ENCODE data around the gene ALPP.

The ALPP gene

DNA sequence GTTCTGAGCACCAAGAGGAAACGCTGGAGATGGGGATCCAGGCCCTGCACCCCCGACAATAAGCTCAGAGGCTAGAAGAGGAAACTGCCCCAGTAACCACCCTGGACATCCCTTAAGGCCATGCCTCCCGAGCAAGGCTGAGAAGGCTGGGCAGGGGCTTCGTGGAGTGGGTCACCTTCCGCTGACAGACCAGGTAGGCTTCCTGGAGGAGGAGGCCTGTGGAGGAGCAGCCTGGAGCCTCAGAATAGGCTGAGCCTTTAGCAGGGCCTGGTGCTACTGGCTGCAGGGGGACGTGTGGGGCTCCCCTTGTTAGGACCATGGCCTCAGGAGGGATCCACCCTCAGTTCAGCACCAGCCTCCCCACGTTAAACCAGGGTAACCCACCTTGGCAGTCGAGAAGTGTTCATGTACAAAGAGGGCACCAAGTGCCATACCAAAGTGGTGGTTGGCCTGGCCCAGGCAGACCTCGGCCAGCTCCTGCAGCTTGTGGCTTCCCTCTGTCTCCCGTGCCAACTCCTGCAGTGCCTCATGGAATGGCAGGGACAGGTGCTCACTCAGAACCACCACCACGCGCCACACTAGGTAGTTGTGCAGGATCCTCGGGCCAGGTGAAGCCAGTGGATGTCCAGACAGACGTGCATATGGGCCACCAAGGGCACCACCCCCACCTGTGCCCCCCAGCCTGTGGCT lies 28.5 kb upstream of the ALPP start:
- POLR2A ChIA-PET: no interaction called here
- Histone ChIP-seq H3K4me1 (ENCODE audit: control insufficient read depth, insufficient read depth, low read length) (no peaks in the 10 kb centered on the region), H3K9me3 (ENCODE audit: control insufficient read depth, insufficient read depth, low read depth, low read length) (no peaks in the 10 kb centered on the region), H3K36me3 (ENCODE audit: control insufficient read depth in 2 of 2, insufficient read depth in 1 of 2, low read length in 2 of 2) (no peaks in the 10 kb centered on the region), H3K27ac (ENCODE audit: extremely low read depth, low read depth, low read length) (no peak overlapping the region), H3K4me3 (ENCODE audit: low read depth, low read length) (no peak overlapping the region)
- CTCF ChIA-PET: interaction anchor here (0.8 kb wide), 1 partner anchor 1203 kb away, joined by 3 read pairs; no protein-coding TSS in a partner anchor
- TF ChIP-seq, protein P1, sequence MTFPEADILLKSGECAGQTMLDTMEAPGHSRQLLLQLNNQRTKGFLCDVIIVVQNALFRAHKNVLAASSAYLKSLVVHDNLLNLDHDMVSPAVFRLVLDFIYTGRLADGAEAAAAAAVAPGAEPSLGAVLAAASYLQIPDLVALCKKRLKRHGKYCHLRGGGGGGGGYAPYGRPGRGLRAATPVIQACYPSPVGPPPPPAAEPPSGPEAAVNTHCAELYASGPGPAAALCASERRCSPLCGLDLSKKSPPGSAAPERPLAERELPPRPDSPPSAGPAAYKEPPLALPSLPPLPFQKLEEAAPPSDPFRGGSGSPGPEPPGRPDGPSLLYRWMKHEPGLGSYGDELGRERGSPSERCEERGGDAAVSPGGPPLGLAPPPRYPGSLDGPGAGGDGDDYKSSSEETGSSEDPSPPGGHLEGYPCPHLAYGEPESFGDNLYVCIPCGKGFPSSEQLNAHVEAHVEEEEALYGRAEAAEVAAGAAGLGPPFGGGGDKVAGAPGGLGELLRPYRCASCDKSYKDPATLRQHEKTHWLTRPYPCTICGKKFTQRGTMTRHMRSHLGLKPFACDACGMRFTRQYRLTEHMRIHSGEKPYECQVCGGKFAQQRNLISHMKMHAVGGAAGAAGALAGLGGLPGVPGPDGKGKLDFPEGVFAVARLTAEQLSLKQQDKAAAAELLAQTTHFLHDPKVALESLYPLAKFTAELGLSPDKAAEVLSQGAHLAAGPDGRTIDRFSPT (tag by site-specific recombination; IDR thresholded peaks at IDR 0.05): no peak
- TF ChIP-seq ZNF394 (tag by site-specific recombination; IDR thresholded peaks at IDR 0.05; ENCODE audit: borderline replicate concordance): no peak
- no peak for TF ChIP-seq GLI2 (tag by site-specific recombination; IDR thresholded peaks at IDR 0.05; ENCODE audit: borderline replicate concordance, low read depth)
- no peak for TF ChIP-seq ZNF169 (tag by site-specific recombination; IDR thresholded peaks at IDR 0.05)
- TF ChIP-seq ZNF140 (tag by site-specific recombination; IDR thresholded peaks at IDR 0.05): no peak
- no peak for TF ChIP-seq ZNF404 (tag by site-specific recombination; IDR thresholded peaks at IDR 0.05)
- TF ChIP-seq ZSCAN5A (tag by site-specific recombination; IDR thresholded peaks at IDR 0.05): no peak
- TF ChIP-seq, protein P2, sequence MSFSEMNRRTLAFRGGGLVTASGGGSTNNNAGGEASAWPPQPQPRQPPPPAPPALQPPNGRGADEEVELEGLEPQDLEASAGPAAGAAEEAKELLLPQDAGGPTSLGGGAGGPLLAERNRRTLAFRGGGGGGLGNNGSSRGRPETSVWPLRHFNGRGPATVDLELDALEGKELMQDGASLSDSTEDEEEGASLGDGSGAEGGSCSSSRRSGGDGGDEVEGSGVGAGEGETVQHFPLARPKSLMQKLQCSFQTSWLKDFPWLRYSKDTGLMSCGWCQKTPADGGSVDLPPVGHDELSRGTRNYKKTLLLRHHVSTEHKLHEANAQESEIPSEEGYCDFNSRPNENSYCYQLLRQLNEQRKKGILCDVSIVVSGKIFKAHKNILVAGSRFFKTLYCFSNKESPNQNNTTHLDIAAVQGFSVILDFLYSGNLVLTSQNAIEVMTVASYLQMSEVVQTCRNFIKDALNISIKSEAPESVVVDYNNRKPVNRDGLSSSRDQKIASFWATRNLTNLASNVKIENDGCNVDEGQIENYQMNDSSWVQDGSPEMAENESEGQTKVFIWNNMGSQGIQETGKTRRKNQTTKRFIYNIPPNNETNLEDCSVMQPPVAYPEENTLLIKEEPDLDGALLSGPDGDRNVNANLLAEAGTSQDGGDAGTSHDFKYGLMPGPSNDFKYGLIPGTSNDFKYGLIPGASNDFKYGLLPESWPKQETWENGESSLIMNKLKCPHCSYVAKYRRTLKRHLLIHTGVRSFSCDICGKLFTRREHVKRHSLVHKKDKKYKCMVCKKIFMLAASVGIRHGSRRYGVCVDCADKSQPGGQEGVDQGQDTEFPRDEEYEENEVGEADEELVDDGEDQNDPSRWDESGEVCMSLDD (tag by site-specific recombination; IDR thresholded peaks at IDR 0.05): no peak
- TF ChIP-seq, protein P3, sequence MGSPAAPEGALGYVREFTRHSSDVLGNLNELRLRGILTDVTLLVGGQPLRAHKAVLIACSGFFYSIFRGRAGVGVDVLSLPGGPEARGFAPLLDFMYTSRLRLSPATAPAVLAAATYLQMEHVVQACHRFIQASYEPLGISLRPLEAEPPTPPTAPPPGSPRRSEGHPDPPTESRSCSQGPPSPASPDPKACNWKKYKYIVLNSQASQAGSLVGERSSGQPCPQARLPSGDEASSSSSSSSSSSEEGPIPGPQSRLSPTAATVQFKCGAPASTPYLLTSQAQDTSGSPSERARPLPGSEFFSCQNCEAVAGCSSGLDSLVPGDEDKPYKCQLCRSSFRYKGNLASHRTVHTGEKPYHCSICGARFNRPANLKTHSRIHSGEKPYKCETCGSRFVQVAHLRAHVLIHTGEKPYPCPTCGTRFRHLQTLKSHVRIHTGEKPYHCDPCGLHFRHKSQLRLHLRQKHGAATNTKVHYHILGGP (tag by site-specific recombination; IDR thresholded peaks at IDR 0.05): no peak
- TF ChIP-seq ZFP3 (tag by site-specific recombination; IDR thresholded peaks at IDR 0.05; ENCODE audit: low read depth): no peak
- no peak for TF ChIP-seq ZBTB21 (tag by site-specific recombination; IDR thresholded peaks at IDR 0.05)

- CTCF ChIA-PET: interaction anchor here (0.8 kb wide), 1 partner anchor 1202 kb away, joined by 3 read pairs; no protein-coding TSS in a partner anchor
- no peaks in the 10 kb centered on the region for H3K4me1 ChIP-seq (ENCODE audit: control insufficient read depth, insufficient read depth, low read length)
- no peak overlapping the region for H3K27ac ChIP-seq (ENCODE audit: extremely low read depth, low read depth, low read length)
- POLR2A ChIA-PET: no interaction called here
- no peaks in the 10 kb centered on the region for H3K36me3 ChIP-seq (ENCODE audit: control insufficient read depth in 2 of 2, insufficient read depth in 1 of 2, low read length in 2 of 2)
- no peak overlapping the region for H3K4me3 ChIP-seq (ENCODE audit: low read depth, low read length)
- no peaks in the 10 kb centered on the region for H3K9me3 ChIP-seq (ENCODE audit: control insufficient read depth, insufficient read depth, low read depth, low read length)
- no peak for TF ChIP-seq ZFP37 (tag by site-specific recombination; IDR thresholded peaks at IDR 0.05)
- TF ChIP-seq ZNF549 (tag by site-specific recombination; IDR thresholded peaks at IDR 0.05): no peak
- no peak for TF ChIP-seq ZNF623 (tag by site-specific recombination; IDR thresholded peaks at IDR 0.05)
- TF ChIP-seq ZNF792 (tag by site-specific recombination; IDR thresholded peaks at IDR 0.05): no peak
- no peak for TF ChIP-seq ZNF292 (tag by site-specific recombination; IDR thresholded peaks at IDR 0.05; ENCODE audit: borderline replicate concordance, low read depth)
- TF ChIP-seq ZNF214 (tag by site-specific recombination; IDR thresholded peaks at IDR 0.05; ENCODE audit: borderline replicate concordance): no peak
- no peak for TF ChIP-seq ZBTB17 (tag by site-specific recombination; IDR thresholded peaks at IDR 0.05)
These were observed 27.5 kb upstream of the ALPP start for GRCh38 chr2:232350804-232351685.

All from HEK293 (cell line).